Measurements from ENCODE around the gene NKAIN2. TPM values are rescaled to one million over a fixed set of nuclear protein-coding genes. Genes with fewer than 3 reads are reported as not detected.

The NKAIN2 gene
- total RNA-seq, 1 experiment from 2014 or later, result 2.7 TPM

DNA sequence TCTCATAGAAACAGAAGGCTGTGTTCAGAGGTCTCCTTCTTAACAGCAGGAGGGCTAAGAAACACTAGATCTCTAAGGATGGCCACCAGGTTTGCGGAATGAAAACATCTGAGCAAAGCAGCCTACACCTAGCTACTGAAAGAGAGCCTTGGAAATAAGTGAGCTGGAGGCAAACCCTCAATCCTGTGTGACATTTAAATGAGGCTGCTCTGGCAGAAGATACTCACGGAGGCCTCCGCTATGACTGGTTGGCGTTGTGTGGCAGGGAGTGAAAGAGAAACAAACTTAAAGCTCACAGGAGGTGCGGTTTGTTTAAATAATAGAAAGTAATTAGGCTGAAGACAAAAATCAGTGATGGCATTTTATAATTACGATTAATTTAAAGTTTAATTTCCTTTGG is 996.6 kb downstream of the NKAIN2 start:
- Mint-ChIP-seq H3K4me1 (ENCODE audit: insufficient read depth, unreplicated experiment) (no peaks in the 10 kb centered on the region), H3K36me3 (ENCODE audit: insufficient read depth, unreplicated experiment) (no peaks in the 10 kb centered on the region), H3K4me3 (ENCODE audit: unreplicated experiment) (no peak overlapping the region), H3K27ac (ENCODE audit: low read depth, unreplicated experiment) (no peak overlapping the region), H3K27me3 (ENCODE audit: insufficient read depth, unreplicated experiment) (no peaks in the 10 kb centered on the region), H3K9me3 (ENCODE audit: unreplicated experiment) (no peaks in the 10 kb centered on the region)
- BruUV-seq (replicated peaks), result no TSS peak
- ChIA-PET CTCF (interaction anchor here (1.6 to 3.0 kb wide), 4 partner anchors 54 to 1024 kb away, joined by 3 to 17 read pairs (median 5); no protein-coding TSS in a partner anchor), POLR2A (no interaction called here)
- intact Hi-C loops (cut with micrococcal nuclease), result no loop called here
- DNase-seq (ENCODE audit: unreplicated experiment), result no peak
- TF ChIP-seq, protein P1, sequence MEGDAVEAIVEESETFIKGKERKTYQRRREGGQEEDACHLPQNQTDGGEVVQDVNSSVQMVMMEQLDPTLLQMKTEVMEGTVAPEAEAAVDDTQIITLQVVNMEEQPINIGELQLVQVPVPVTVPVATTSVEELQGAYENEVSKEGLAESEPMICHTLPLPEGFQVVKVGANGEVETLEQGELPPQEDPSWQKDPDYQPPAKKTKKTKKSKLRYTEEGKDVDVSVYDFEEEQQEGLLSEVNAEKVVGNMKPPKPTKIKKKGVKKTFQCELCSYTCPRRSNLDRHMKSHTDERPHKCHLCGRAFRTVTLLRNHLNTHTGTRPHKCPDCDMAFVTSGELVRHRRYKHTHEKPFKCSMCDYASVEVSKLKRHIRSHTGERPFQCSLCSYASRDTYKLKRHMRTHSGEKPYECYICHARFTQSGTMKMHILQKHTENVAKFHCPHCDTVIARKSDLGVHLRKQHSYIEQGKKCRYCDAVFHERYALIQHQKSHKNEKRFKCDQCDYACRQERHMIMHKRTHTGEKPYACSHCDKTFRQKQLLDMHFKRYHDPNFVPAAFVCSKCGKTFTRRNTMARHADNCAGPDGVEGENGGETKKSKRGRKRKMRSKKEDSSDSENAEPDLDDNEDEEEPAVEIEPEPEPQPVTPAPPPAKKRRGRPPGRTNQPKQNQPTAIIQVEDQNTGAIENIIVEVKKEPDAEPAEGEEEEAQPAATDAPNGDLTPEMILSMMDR (IDR thresholded peaks at IDR 0.05; ENCODE audit: unreplicated experiment), result no peak

DNA sequence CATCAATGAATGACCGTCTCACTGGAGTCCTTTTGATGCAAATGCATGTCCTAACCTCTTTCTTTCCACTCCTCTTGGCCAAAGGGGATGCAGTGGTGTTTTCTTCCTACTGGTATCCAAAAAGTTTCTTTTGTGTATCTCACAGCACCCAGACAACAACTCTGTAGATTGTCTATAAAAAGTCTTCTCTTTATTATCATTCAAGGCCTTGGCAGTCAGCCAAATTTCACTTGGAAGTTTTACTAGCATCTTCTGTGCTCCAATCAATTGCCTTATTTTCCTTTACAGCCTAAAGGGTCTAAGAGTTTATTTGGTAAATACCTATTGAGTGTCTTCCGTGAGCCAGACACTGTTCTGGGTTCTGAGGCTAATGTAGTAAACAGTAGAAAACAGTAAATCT is 1008.4 kb downstream of the NKAIN2 start:
- POLR2A ChIA-PET, result no interaction called here
- Mint-ChIP-seq H3K4me1 (ENCODE audit: insufficient read depth, unreplicated experiment) (no peaks in the 10 kb centered on the region), H3K9me3 (ENCODE audit: unreplicated experiment) (no peaks in the 10 kb centered on the region), H3K4me3 (ENCODE audit: unreplicated experiment) (no peak overlapping the region), H3K36me3 (ENCODE audit: insufficient read depth, unreplicated experiment) (no peaks in the 10 kb centered on the region), H3K27ac (ENCODE audit: low read depth, unreplicated experiment) (no peak overlapping the region), H3K27me3 (ENCODE audit: insufficient read depth, unreplicated experiment) (no peaks in the 10 kb centered on the region)
- DNase-seq (ENCODE audit: unreplicated experiment), result peak; percentile 8
- TF ChIP-seq, protein P1 (IDR thresholded peaks at IDR 0.05; ENCODE audit: unreplicated experiment), result no peak
- BruUV-seq (replicated peaks), result no TSS peak
- CTCF ChIA-PET, result no interaction called here
- intact Hi-C loops (cut with micrococcal nuclease), result no loop called here

DNA sequence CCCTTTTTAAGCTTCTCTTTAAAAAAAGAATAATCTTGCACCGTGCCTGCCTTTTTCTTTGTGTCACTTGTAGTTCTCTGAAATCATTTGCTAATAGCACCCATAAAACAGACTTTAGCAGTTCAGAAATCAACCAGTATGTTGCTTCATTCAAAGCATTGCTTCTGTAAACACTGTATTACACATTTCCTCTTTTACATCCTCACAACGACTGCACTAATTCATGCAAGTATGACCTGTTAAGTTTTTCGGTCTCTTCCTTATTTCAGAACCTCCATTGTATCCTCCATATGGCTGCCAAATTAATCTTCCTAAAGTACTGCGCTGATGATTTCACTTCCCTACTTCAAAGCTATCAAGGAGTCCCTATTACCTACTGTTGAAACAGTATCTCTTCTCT is 1015.7 kb downstream of the NKAIN2 start:
- no TSS peak for BruUV-seq (replicated peaks)
- DNase-seq (ENCODE audit: unreplicated experiment), result peak; percentile 0
- Mint-ChIP-seq H3K27ac (ENCODE audit: low read depth, unreplicated experiment) (no peak overlapping the region), H3K4me3 (ENCODE audit: unreplicated experiment) (no peak overlapping the region), H3K27me3 (ENCODE audit: insufficient read depth, unreplicated experiment) (no peaks in the 10 kb centered on the region), H3K36me3 (ENCODE audit: insufficient read depth, unreplicated experiment) (no peaks in the 10 kb centered on the region), H3K4me1 (ENCODE audit: insufficient read depth, unreplicated experiment) (peaks cover 10% of the 10 kb centered on the region), H3K9me3 (ENCODE audit: unreplicated experiment) (no peaks in the 10 kb centered on the region)
- intact Hi-C loops (cut with micrococcal nuclease), result no loop called here
- TF ChIP-seq, protein P1 (IDR thresholded peaks at IDR 0.05; ENCODE audit: unreplicated experiment), result no peak
- CTCF ChIA-PET, result interaction anchor here (0.6 kb wide), 1 partner anchor 104 kb away, joined by 3 read pairs; no protein-coding TSS in a partner anchor
- POLR2A ChIA-PET, result interaction anchor here (0.5 kb wide), 1 partner anchor 27 kb away, joined by 3 read pairs; no protein-coding TSS in a partner anchor

DNA sequence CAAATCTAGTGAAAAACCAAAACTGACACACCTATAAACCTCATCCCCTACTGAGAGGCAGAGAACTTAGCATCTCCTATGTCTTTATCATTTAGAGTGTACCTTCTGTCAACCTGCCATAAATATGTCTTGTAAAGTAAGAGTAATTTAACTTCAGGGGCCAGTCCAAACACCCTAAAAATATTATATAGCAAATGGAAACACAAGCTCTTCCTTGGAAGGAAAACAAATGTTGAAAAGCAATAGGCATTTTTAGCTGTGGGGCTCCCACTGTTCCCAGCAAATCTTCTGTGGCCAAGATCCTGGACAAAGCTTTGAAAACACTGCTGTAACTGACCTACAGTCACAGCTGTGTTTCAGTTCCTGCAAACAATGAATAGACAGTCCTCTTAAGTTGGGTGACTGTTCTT is 1018.5 kb downstream of the NKAIN2 start:
- no peaks in the 10 kb centered on the region for H3K9me3 Mint-ChIP-seq (ENCODE audit: unreplicated experiment)
- intact Hi-C loops (cut with micrococcal nuclease), result no loop called here
- H3K36me3 Mint-ChIP-seq (ENCODE audit: insufficient read depth, unreplicated experiment), result no peaks in the 10 kb centered on the region
- no peak for DNase-seq (ENCODE audit: unreplicated experiment)
- no peak overlapping the region for H3K4me3 Mint-ChIP-seq (ENCODE audit: unreplicated experiment)
- BruUV-seq (replicated peaks), result no TSS peak
- TF ChIP-seq, protein P1 (IDR thresholded peaks at IDR 0.05; ENCODE audit: unreplicated experiment), result no peak
- CTCF ChIA-PET, result no interaction called here
- POLR2A ChIA-PET, result interaction anchor here (0.7 kb wide), 1 partner anchor 243 kb away, joined by 3 read pairs; no protein-coding TSS in a partner anchor
- no peaks in the 10 kb centered on the region for H3K27me3 Mint-ChIP-seq (ENCODE audit: insufficient read depth, unreplicated experiment)
- H3K27ac Mint-ChIP-seq (ENCODE audit: low read depth, unreplicated experiment), result no peak overlapping the region
- peaks cover 10% of the 10 kb centered on the region for H3K4me1 Mint-ChIP-seq (ENCODE audit: insufficient read depth, unreplicated experiment)
